ENCODE results near the gene TAF10.

Gene TAF10

GRCh38 chr11:6634534-6634933, 22.5 kb upstream of the TAF10 start:
- DNase-seq (ENCODE audit: extremely low read depth, insufficient read length), result no peak
- no peaks in the 10 kb centered on the region for H3K36me3 ChIP-seq (ENCODE audit: control insufficient read depth, insufficient read depth, low read length)
- H3K4me3 ChIP-seq (replicated peaks; ENCODE audit: low read depth, low read length), result no peak overlapping the region
- TF ChIP-seq, protein P1, sequence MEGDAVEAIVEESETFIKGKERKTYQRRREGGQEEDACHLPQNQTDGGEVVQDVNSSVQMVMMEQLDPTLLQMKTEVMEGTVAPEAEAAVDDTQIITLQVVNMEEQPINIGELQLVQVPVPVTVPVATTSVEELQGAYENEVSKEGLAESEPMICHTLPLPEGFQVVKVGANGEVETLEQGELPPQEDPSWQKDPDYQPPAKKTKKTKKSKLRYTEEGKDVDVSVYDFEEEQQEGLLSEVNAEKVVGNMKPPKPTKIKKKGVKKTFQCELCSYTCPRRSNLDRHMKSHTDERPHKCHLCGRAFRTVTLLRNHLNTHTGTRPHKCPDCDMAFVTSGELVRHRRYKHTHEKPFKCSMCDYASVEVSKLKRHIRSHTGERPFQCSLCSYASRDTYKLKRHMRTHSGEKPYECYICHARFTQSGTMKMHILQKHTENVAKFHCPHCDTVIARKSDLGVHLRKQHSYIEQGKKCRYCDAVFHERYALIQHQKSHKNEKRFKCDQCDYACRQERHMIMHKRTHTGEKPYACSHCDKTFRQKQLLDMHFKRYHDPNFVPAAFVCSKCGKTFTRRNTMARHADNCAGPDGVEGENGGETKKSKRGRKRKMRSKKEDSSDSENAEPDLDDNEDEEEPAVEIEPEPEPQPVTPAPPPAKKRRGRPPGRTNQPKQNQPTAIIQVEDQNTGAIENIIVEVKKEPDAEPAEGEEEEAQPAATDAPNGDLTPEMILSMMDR (IDR thresholded peaks at IDR 0.05; ENCODE audit: insufficient read depth, low read length, poor library complexity, severe bottlenecking), result no peak
- no peaks in the 10 kb centered on the region for H3K27me3 ChIP-seq (replicated peaks; ENCODE audit: control insufficient read depth, insufficient read depth, low read length)

DNA sequence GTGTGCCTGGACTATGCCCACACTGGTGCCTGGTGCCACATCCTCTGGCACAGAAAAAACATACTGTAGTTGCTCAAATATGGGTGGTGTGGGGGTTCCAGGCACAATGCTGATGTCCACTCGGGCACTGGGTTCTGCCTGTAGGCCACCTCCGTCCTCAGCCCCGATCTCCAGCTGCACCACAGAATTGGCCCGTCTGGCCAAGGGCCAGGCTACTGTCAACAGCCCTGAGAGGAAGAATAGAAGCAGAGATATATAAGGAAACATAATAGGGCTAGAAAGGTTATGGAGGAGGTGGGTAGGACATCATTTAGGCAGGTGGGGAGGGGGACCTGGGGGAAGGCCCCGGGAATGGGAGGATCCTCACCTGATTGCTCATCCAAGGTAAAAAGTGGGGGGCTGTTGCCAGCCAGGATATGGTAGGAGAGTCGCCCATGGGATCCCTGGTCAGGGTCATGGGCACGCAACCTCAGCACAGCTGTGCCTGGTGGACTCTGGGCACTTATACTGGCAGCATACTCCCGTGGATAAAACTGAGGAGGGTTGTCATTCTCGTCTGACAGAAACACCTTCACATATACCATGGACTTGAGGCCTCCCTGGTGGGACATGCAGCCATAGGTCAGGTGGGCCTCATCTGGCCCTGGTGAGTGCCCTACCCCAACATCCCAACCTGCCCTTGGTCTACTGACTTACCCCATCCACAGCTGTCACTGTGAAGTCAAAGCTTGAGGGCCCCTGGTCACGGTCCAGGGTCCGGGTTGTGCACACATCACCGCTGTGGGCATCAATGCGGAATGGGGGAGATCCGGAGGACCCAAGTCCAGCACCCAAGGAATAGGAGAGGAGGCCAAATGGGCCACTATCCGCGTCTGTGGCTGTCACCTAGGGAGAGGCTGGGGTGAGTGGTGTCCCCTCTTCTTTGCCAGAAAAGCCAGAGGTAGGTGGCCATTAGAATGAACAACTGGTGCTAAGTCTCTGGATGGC, 21.7 kb upstream of the TAF10 start:
- Histone ChIP-seq H3K4me3 (replicated peaks; ENCODE audit: low read depth, low read length) (no peak overlapping the region), H3K36me3 (ENCODE audit: control insufficient read depth, insufficient read depth, low read length) (no peaks in the 10 kb centered on the region), H3K27me3 (replicated peaks; ENCODE audit: control insufficient read depth, insufficient read depth, low read length) (no peaks in the 10 kb centered on the region)
- DNase-seq (ENCODE audit: extremely low read depth, insufficient read length), result no peak
- TF ChIP-seq, protein P1 (IDR thresholded peaks at IDR 0.05; ENCODE audit: insufficient read depth, low read length, poor library complexity, severe bottlenecking), result no peak

DNA sequence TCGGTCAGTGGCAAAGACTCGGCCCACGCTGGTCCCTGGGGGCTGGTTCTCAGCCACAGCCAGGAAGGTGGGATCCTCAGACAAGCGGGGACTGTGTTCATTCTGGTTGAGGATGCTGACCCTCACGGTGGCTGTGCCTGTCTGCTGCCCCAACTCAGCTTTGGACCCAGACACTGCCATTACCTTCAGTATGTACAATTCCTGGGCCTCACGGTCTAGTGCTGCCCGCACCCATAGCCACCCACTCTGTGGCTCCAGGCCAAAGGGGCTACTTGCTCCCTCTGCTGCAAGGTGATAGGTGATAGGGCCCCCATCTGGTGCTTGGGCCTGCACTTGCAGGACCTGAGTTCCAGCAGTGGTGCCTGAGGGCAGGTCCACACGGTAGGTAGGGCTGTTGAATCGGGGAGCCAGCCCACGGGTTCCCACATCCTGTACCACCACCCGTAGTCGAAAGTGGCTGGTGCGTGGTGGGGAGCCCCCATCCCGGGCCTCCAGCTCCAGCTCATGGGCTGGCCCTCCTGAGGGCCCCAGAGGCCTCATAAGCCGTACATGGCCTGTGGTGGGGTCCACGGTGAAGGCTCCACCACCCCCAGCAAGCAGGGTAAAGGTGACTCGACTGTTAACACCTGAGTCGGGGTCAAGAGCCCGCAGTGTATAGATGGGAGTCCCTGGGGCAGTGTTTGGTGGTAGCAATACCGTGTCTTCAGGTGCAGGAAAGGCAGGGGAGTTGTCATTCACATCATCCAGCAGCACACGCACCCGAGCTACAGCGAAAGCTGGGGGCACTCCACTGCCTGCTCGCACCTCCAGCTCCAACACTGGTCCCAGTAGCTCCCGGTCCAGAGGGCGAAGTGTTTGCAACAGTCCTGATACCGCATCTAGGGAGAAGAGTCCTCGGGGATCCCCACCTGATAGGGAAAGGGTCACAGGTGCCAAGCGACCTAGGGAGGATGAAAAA, 20.4 kb upstream of the TAF10 start:
- DNase-seq (ENCODE audit: extremely low read depth, insufficient read length), result no peak
- no peaks in the 10 kb centered on the region for H3K27me3 ChIP-seq (replicated peaks; ENCODE audit: control insufficient read depth, insufficient read depth, low read length)
- H3K4me3 ChIP-seq (replicated peaks; ENCODE audit: low read depth, low read length), result no peak overlapping the region
- TF ChIP-seq, protein P1 (IDR thresholded peaks at IDR 0.05; ENCODE audit: insufficient read depth, low read length, poor library complexity, severe bottlenecking), result no peak
- H3K36me3 ChIP-seq (ENCODE audit: control insufficient read depth, insufficient read depth, low read length), result no peaks in the 10 kb centered on the region

DNA sequence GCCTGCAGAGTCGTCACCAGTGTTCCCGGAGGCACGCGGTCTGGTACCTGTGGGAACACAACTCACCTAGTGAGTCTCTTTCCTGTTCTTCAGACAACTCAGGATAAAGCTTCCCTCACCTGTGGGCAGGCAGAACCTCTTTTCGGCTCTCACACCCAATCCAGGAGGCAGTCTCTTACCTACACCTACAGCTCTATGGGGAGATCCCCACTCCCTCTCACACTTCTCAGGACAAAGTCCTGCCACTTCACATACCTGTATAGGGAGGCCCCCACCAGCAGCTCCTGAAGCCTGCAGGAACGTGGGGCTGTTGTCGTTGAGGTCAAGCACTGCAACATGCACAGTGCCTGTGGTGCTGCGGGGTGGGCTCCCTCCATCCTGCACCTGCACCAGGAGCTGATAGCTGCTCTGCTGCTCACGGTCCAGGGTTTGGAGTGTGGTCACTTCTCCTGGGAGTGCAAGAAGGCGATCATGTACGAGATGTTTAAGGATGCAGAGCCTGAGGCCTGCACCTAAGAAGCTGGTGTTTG, 19.4 kb upstream of the TAF10 start:
- Histone ChIP-seq H3K36me3 (ENCODE audit: control insufficient read depth, insufficient read depth, low read length) (no peaks in the 10 kb centered on the region), H3K4me3 (replicated peaks; ENCODE audit: low read depth, low read length) (no peak overlapping the region)
- TF ChIP-seq, protein P1 (IDR thresholded peaks at IDR 0.05; ENCODE audit: insufficient read depth, low read length, poor library complexity, severe bottlenecking), result no peak

GRCh38 chr11:6630632-6631291, 18.7 kb upstream of the TAF10 start:
- Histone ChIP-seq H3K4me3 (replicated peaks; ENCODE audit: low read depth, low read length) (no peak overlapping the region), H3K27me3 (replicated peaks; ENCODE audit: control insufficient read depth, insufficient read depth, low read length) (no peaks in the 10 kb centered on the region), H3K36me3 (ENCODE audit: control insufficient read depth, insufficient read depth, low read length) (no peaks in the 10 kb centered on the region)
- no peak for DNase-seq (ENCODE audit: extremely low read depth, insufficient read length)
- TF ChIP-seq, protein P1 (IDR thresholded peaks at IDR 0.05; ENCODE audit: insufficient read depth, low read length, poor library complexity, severe bottlenecking), result no peak

More for the DNA sequence above, 19.4 kb upstream of the TAF10 start:
- H3K27me3 ChIP-seq (replicated peaks; ENCODE audit: control insufficient read depth, insufficient read depth, low read length), result no peaks in the 10 kb centered on the region
- no peak for DNase-seq (ENCODE audit: extremely low read depth, insufficient read length)
